K562 (cell line): Measurements from ENCODE around the gene EXOSC1. TPM values are rescaled to one million over a fixed set of nuclear protein-coding genes. Genes with fewer than 3 reads are reported as not detected.

Experiments used
- ATAC-seq: fragments of 200-7000 bp; cut with Tn5 transposase; 3 replicates; pipeline ENCODE4 v1.9.1; 2020; ENCODE audit warnings: moderate library complexity
- BruUV-seq: library from RNA; stranded (reverse); fragments of 400-500 nt; replicated peaks from 2 replicates; lab custom pipeline; 2021; lab: Mats Ljungman, UMichigan
- CTCF ChIA-PET: fragments of 300-600 bp; formaldehyde crosslinking; extraction: SDS; loops from one replicate; lab custom pipeline; 2021; ENCODE audit warnings: low intra/inter-chr PET ratio; lab: Yijun Ruan, JAX
- POLR2A ChIA-PET: fragments of 300-600, 350-650 bp; sonication (Branson Sonifier 250); formaldehyde crosslinking; extraction: SDS; loops from one replicate; lab custom pipeline; 2021; ENCODE audit warnings: antibody characterized with exemption, inconsistent platforms; lab: Yijun Ruan, JAX
- DNase-seq, 4 experiments: peaks; one replicate each; pipeline versions ENCODE4 v3.0.0 to v3.0.0-alpha.2; 2011 to 2018; ENCODE audit warnings: low spot score in 3 of 4, mixed read lengths in 3 of 4; ENCODE audit errors: extremely low read depth in 1 of 4
- FAIRE-seq: peaks from 2 replicates; lab custom pipeline; 2011; peaks lifted over from hg19 to GRCh38; lab: Jason Lieb, UNC
- H2AFZ ChIP-seq: 2 replicates; pipeline ENCODE4 v1.6.0; 2011; ENCODE audit warnings: low read depth, low read length, control low read depth, inconsistent platforms
- H3K27ac ChIP-seq: fragments of 200-600 bp; 3 replicates; pipeline ENCODE4 v1.8.0; 2011; ENCODE audit warnings: low read depth, mild to moderate bottlenecking, control low read depth, inconsistent platforms, low read length, moderate library complexity, mixed read lengths; ENCODE audit errors: extremely low read depth
- H3K27me3 ChIP-seq, 2 experiments: fragments of 300-600 bp in 1 of 2; 2 replicates in 1 of 2; 3 replicates in 1 of 2; pipeline versions ENCODE4 v1.6.0 to v1.8.0; 2011; ENCODE audit warnings: inconsistent platforms in 2 of 2, low read length in 2 of 2, mild to moderate bottlenecking in 1 of 2, mixed read lengths in 1 of 2, moderate library complexity in 1 of 2; ENCODE audit not compliant: control insufficient read depth in 2 of 2, insufficient read depth in 2 of 2
- H3K36me3 ChIP-seq: fragments of 300-600 bp; 3 replicates; pipeline ENCODE4 v1.8.0; 2011; ENCODE audit warnings: mild to moderate bottlenecking, low read length, inconsistent platforms; ENCODE audit not compliant: control insufficient read depth, insufficient read depth
- H3K4me1 ChIP-seq, 2 experiments: fragments of 200-600 bp in 1 of 2; replicated peaks in 1 of 2; 2 replicates in 1 of 2; 3 replicates in 1 of 2; pipeline versions ENCODE4 v1.5.1 to v1.8.0; 2011; ENCODE audit warnings: inconsistent platforms in 2 of 2, low read length in 2 of 2, mild to moderate bottlenecking in 1 of 2, mixed read lengths in 1 of 2, moderate library complexity in 1 of 2; ENCODE audit not compliant: control insufficient read depth in 2 of 2, insufficient read depth in 2 of 2
- H3K4me2 ChIP-seq: 2 replicates; pipeline ENCODE4 v1.6.1; 2011; ENCODE audit warnings: low read length, control low read depth, inconsistent platforms, mixed read lengths; ENCODE audit not compliant: insufficient read depth
- H3K4me3 ChIP-seq: fragments of 200-600 bp; sonication (generic), shearing (Covaris generic); 2 replicates; pipeline ENCODE4 v1.5.1; 2016; ENCODE audit warnings: control low read depth, inconsistent platforms
- H3K79me2 ChIP-seq: fragments of 200-600 bp; 3 replicates; pipeline ENCODE4 v1.8.0; 2011; ENCODE audit warnings: low read length, inconsistent platforms; ENCODE audit not compliant: control insufficient read depth, insufficient read depth
- H3K9ac ChIP-seq, 2 experiments: 2 replicates each; pipeline versions ENCODE4 v1.6.0 to v1.6.1; 2011; ENCODE audit warnings: low read depth in 2 of 2, low read length in 2 of 2, control low read depth in 1 of 2, inconsistent platforms in 1 of 2, mild to moderate bottlenecking in 1 of 2, mixed read lengths in 1 of 2; ENCODE audit not compliant: insufficient read depth in 1 of 2
- H3K9me1 ChIP-seq: one replicate; pipeline ENCODE4 v1.6.0; 2011; ENCODE audit warnings: inconsistent platforms, mild to moderate bottlenecking, low read length, moderate library complexity; ENCODE audit not compliant: control insufficient read depth, insufficient read depth
- H3K9me3 ChIP-seq: replicated peaks from 2 replicates; pipeline ENCODE4 v1.5.1; 2011; ENCODE audit warnings: low read depth, low read length, inconsistent platforms; ENCODE audit not compliant: control insufficient read depth, insufficient read depth
- H4K20me1 ChIP-seq: replicated peaks from 2 replicates; pipeline ENCODE4 v1.6.1; 2011; ENCODE audit warnings: low read length, inconsistent platforms, mixed read lengths; ENCODE audit not compliant: control insufficient read depth, insufficient read depth
- CEBPG ChIP-seq, 3 experiments: fragments of 200-800 bp in 1 of 3; sonication (Bioruptor generic) in 1 of 3; sonication (generic) in 1 of 3; formaldehyde crosslinking in 1 of 3; IDR thresholded peaks in 2 of 3; conservative IDR thresholded peaks in 1 of 3; 2 replicates each; pipeline versions ENCODE4 v1.6.1 to v1.8.0; 2016 to 2022; ENCODE audit warnings: missing compliant biosample characterization in 2 of 3, missing genetic modification characterization in 2 of 3, mild to moderate bottlenecking in 1 of 3, missing genetic modification reagents in 1 of 3
- ID3 ChIP-seq, 2 experiments: fragments of 250-450 bp in 1 of 2; fragments of 450-650 bp in 1 of 2; sonication (Bioruptor Pico) in 1 of 2; IDR thresholded peaks; 2 replicates each; pipeline versions ENCODE4 v1.6.1 to v1.8.0; 2016 to 2021; ENCODE audit warnings: mild to moderate bottlenecking in 2 of 2, moderate library complexity in 2 of 2, missing compliant biosample characterization in 1 of 2, missing genetic modification characterization in 1 of 2
- IRF2 ChIP-seq: sonication (generic); formaldehyde crosslinking; IDR thresholded peaks from 2 replicates; pipeline ENCODE4 v1.8.1; 2022; ENCODE audit warnings: mild to moderate bottlenecking, missing genetic modification reagents
- KDM5B ChIP-seq: fragments of 200-600 bp; sonication (generic); IDR thresholded peaks from 2 replicates; pipeline ENCODE4 v1.6.1; 2012; ENCODE audit warnings: low read depth, mild to moderate bottlenecking, moderate library complexity, low read length, control low read depth, inconsistent platforms; ENCODE audit not compliant: insufficient replicate concordance
- LCOR ChIP-seq: sonication (generic); formaldehyde crosslinking; IDR thresholded peaks from 2 replicates; pipeline ENCODE4 v1.8.0; 2022; ENCODE audit warnings: mild to moderate bottlenecking, missing genetic modification reagents
- MAFK ChIP-seq: IDR thresholded peaks from 2 replicates; pipeline ENCODE4 v1.6.1; 2011; ENCODE audit warnings: low read length, improper control_type of control experiment
- MNT ChIP-seq, 2 experiments: fragments of 450-650 bp; conservative IDR thresholded peaks; 2 replicates each; pipeline ENCODE4 v1.6.1; 2017; ENCODE audit warnings: mild to moderate bottlenecking in 2 of 2, moderate library complexity in 2 of 2
- PML ChIP-seq: IDR thresholded peaks from 2 replicates; pipeline ENCODE4 v1.6.1; 2012; ENCODE audit warnings: low read length, inconsistent platforms
- RBM25 ChIP-seq: fragments of 200-400 bp; formaldehyde crosslinking; IDR thresholded peaks from 2 replicates; pipeline ENCODE4 v1.6.1; 2018; ENCODE audit warnings: low read length, low read depth, moderate library complexity; ENCODE audit not compliant: severe bottlenecking
- SMARCC2 ChIP-seq: fragments of 450-650 bp; IDR thresholded peaks from 2 replicates; pipeline ENCODE4 v1.6.1; 2017; ENCODE audit warnings: antibody characterized with exemption, moderate library complexity, mild to moderate bottlenecking, low read depth
- ZFP1 ChIP-seq: fragments of 450-650 bp; formaldehyde crosslinking; IDR thresholded peaks from 2 replicates; pipeline ENCODE4 v1.4.0; 2020; ENCODE audit warnings: mild to moderate bottlenecking, mixed read lengths
- ZNF184 ChIP-seq: sonication (generic); formaldehyde crosslinking; IDR thresholded peaks from 2 replicates; pipeline ENCODE4 v1.5.0; 2020; ENCODE audit warnings: missing genetic modification reagents
- ZNF224 ChIP-seq: sonication (generic); formaldehyde crosslinking; IDR thresholded peaks from 2 replicates; pipeline ENCODE4 v1.8.0; 2022; ENCODE audit warnings: mild to moderate bottlenecking, missing genetic modification reagents
- WGBS: fragments of 100-300 bp; shearing (Covaris generic); methylation state at CpG from one replicate; pipeline ENCODE4 v1.1.6; 2016; ENCODE audit warnings: low coverage, mixed read lengths; ENCODE audit not compliant: insufficient coverage; ENCODE audit errors: missing lambda C conversion rate; 5-methylcytosine and 5-hydroxymethylcytosine counted together
- in situ Hi-C: fragments of 300-500 bp; cut with MboI; formaldehyde crosslinking; loops from 4 replicates; pipeline ENCODE4 v1.15.0; 2018; ENCODE audit warnings: inconsistent platforms, mixed read lengths
- intact Hi-C: fragments of 100-400 bp; cut with micrococcal nuclease; formaldehyde crosslinking; loops from 2 replicates; pipeline ENCODE4 v1.14.2; 2022
- polyA plus RNA-seq, 8 experiments: library from polyadenylated mRNA; depleted of rRNA in 4 of 8; stranded (reverse) in 5 of 8; unstranded in 3 of 8; fragments of >200 nt; fragmentation: Nextera tagmentation in 2 of 8; fragmentation: Illumina TruSeq in 1 of 8; extraction: Ambion mirVana in 2 of 8; extraction: Trizol in 1 of 8; gene quantifications; 2 replicates each; pipeline versions ENCODE4 v1.2.1 to v1.2.3, GENCODE V29; 2011 to 2014; ENCODE audit warnings: inconsistent platforms in 1 of 8, missing spikeins in 1 of 8
- total RNA-seq, 7 experiments: library from RNA; depleted of rRNA in 6 of 7; stranded (reverse); fragments of >200 nt in 6 of 7; fragmentation: Illumina TruSeq in 2 of 7; extraction: Trizol in 2 of 7; gene quantifications; 2 replicates each; pipeline versions ENCODE4 v1.2.1 to v1.2.3, GENCODE V29; 2011 to 2021; ENCODE audit warnings: low replicate concordance in 1 of 7

The EXOSC1 gene
- total and polyA plus RNA-seq, 9 of the 15 experiments (the other 6 are each of a cell fraction or from before 2014, with no cell fraction given): 44.3 to 117 (median 67.0) TPM

- H3K9me1 ChIP-seq: no peaks in the 10 kb centered on the region
- POLR2A ChIA-PET: interaction anchor here (0.5 to 1.9 kb wide), 5 partner anchors 11 to 158 kb away, joined by 3 to 6 read pairs (median 3); no protein-coding TSS in a partner anchor
- WGBS: 89% methylated on average over 1 of the region's 1 CpG
- H3K4me2 ChIP-seq: no peak overlapping the region
- FAIRE-seq: no peak
- H3K9me3 ChIP-seq: no peaks in the 10 kb centered on the region
- no peak overlapping the region for H3K4me3 ChIP-seq
- H3K4me1 ChIP-seq: no peaks in the 10 kb centered on the region
- BruUV-seq: no TSS peak
- no peak for DNase-seq
- H3K9ac ChIP-seq: no peak overlapping the region
- in situ Hi-C loops: no loop called here
- no peak overlapping the region for H2AFZ ChIP-seq
- no peak overlapping the region for H3K27ac ChIP-seq
- TF ChIP-seq ID3 (CRISPR knock-in tag; IDR thresholded peaks at IDR 0.05) (no peak), ID3 (tag; IDR thresholded peaks at IDR 0.05) (no peak), IRF2 (no peak)
- ATAC-seq: no peak
- H3K27me3 ChIP-seq: no peaks in the 10 kb centered on the region
- no peaks in the 10 kb centered on the region for H4K20me1 ChIP-seq
- H3K36me3 ChIP-seq: peaks cover 56% of the 10 kb centered on the region; the same call in 2 of the 3 replicates
- CTCF ChIA-PET: no interaction called here
- intact Hi-C loops: no loop called here
- peaks cover 36% of the 10 kb centered on the region for H3K79me2 ChIP-seq
Measured at GRCh38 chr10:97483921-97484320, 38.1 kb upstream of the EXOSC1 start.

- no peak overlapping the region for H3K9ac ChIP-seq
- ChIA-PET POLR2A (interaction anchor here (0.5 to 1.9 kb wide), 4 partner anchors 12 to 230 kb away, joined by 3 to 6 read pairs (median 3); no protein-coding TSS in a partner anchor), CTCF (no interaction called here)
- peaks cover 57% of the 10 kb centered on the region; the same call in 2 of the 3 replicates for H3K36me3 ChIP-seq
- H4K20me1 ChIP-seq: no peaks in the 10 kb centered on the region
- H3K4me1 ChIP-seq: no peaks in the 10 kb centered on the region
- H3K79me2 ChIP-seq: peaks cover 32% of the 10 kb centered on the region
- DNase-seq: no peak
- no peak overlapping the region for H2AFZ ChIP-seq
- H3K4me2 ChIP-seq: no peak overlapping the region
- no peaks in the 10 kb centered on the region for H3K27me3 ChIP-seq
- no peaks in the 10 kb centered on the region for H3K9me3 ChIP-seq
- H3K27ac ChIP-seq: no peak overlapping the region
- no peak overlapping the region for H3K4me3 ChIP-seq
- no TSS peak for BruUV-seq
- in situ Hi-C loops: no loop called here
- no peaks in the 10 kb centered on the region for H3K9me1 ChIP-seq
- intact Hi-C loops: no loop called here
- ATAC-seq: no peak
- no peak for FAIRE-seq
- WGBS: 63% methylated on average over 3 of the region's 3 CpGs
- no peak for TF ChIP-seq ZNF224 (CRISPR knock-in tag)
- no peak for TF ChIP-seq ZFP1
- TF ChIP-seq ZNF184: no peak
- no peak for TF ChIP-seq MNT (conservative IDR thresholded peaks at IDR 0.05)
- no peak for TF ChIP-seq SMARCC2
- TF ChIP-seq CEBPG (CRISPR knock-in tag; IDR thresholded peaks at IDR 0.05): no peak
- TF ChIP-seq CEBPG (tag; conservative IDR thresholded peaks at IDR 0.05 in 1 of 2, IDR thresholded peaks at IDR 0.05 in 1 of 2): no peak
- no peak for TF ChIP-seq MAFK
- TF ChIP-seq KDM5B: no peak
- no peak for TF ChIP-seq RBM25
- TF ChIP-seq LCOR (CRISPR knock-in tag): no peak
- no peak for TF ChIP-seq PML
Measured at GRCh38 chr10:97483506-97483905, 37.7 kb upstream of the EXOSC1 start.
